ENCODE measurements around the gene MINDY1. TPM values are rescaled to one million over a fixed set of nuclear protein-coding genes. Genes with fewer than 3 reads are reported as not detected.

Gene MINDY1
- total and polyA plus RNA-seq, 2 experiments from 2014 or later = 11.5 to 35.6 TPM

DNA sequence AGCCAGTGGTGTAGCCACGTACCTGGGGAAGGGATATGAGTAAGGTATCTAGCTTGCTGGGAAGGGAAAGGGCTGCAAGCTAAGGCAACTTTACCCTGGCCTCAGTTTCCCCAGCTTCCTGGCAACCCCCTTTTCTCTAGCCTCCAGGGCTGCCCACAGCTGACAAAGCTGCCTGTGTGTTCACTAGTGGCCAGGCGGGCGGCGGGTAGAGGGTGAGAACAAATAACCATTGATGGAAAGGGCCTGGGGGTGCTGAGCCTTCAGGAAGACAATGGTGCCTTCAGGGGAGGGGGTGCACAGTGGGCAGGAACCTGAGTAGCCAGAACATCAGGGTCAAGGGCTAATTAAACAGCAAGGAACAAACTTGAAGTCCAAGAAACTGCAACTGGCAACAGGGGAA, 38.2 kb downstream of the MINDY1 start:
- peaks cover 50% of the 10 kb centered on the region for H3K36me3 ChIP-seq
- H3K4me1 ChIP-seq (ENCODE audit: low read depth) = peaks cover 31% of the 10 kb centered on the region
- H3K9me3 ChIP-seq (ENCODE audit: low read depth) = no peaks in the 10 kb centered on the region
- no peak for DNase-seq (ENCODE audit: low read depth in 1 of 2, low spot score in 1 of 2)
- TF ChIP-seq, protein P1, sequence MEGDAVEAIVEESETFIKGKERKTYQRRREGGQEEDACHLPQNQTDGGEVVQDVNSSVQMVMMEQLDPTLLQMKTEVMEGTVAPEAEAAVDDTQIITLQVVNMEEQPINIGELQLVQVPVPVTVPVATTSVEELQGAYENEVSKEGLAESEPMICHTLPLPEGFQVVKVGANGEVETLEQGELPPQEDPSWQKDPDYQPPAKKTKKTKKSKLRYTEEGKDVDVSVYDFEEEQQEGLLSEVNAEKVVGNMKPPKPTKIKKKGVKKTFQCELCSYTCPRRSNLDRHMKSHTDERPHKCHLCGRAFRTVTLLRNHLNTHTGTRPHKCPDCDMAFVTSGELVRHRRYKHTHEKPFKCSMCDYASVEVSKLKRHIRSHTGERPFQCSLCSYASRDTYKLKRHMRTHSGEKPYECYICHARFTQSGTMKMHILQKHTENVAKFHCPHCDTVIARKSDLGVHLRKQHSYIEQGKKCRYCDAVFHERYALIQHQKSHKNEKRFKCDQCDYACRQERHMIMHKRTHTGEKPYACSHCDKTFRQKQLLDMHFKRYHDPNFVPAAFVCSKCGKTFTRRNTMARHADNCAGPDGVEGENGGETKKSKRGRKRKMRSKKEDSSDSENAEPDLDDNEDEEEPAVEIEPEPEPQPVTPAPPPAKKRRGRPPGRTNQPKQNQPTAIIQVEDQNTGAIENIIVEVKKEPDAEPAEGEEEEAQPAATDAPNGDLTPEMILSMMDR (IDR thresholded peaks at IDR 0.05; ENCODE audit: low read depth, low read length) = no peak
- no peak overlapping the region for H3K27ac ChIP-seq
- H3K27me3 ChIP-seq = no peaks in the 10 kb centered on the region
- H3K4me3 ChIP-seq = no peak overlapping the region

DNA sequence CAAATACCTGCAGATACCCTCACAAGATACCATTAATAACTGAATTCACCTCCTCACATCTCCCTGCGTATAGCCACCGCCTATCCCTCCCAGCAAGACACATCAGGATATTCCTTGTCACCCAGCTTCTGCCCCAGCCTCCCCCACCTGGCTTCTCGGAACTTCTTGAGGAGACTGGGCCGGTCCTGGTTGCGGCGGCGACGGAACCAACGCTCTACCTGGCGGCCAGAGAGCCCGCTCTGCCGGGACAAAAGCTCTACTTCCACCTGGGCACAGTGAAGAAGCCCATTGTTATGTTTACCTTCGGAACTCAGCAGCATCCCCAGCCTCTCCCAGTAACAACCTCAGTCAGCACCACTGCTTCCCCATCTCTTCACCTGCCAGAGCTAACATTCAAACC, 38.8 kb downstream of the MINDY1 start:
- H3K9me3 ChIP-seq (ENCODE audit: low read depth) = no peaks in the 10 kb centered on the region
- no peaks in the 10 kb centered on the region for H3K27me3 ChIP-seq
- H3K36me3 ChIP-seq = peaks cover 55% of the 10 kb centered on the region
- TF ChIP-seq, protein P1 (IDR thresholded peaks at IDR 0.05; ENCODE audit: low read depth, low read length) = no peak
- H3K4me1 ChIP-seq (ENCODE audit: low read depth) = peaks cover 26% of the 10 kb centered on the region
- no peak overlapping the region for H3K4me3 ChIP-seq
- DNase-seq (ENCODE audit: low read depth in 1 of 2, low spot score in 1 of 2) = no peak
- H3K27ac ChIP-seq = no peak overlapping the region

DNA sequence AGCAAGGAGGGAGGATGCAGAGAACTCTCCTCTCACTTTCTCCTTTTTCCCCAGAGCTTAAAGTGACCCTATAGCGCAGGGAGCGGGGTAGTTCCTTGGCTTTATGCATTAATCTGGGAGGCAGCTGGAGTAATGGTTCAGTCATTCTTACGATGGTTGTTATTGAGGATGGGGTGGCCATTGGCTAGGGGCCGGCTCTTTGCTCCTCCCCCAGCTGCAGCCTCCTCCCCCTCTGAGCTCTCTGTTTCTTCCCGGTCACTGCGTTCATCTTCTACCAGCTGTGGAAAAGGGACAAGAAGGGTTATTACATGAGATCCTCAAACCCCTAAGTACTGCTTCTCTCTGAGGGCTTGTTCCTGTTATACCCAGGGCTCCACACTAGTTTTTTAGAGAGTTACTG, 40.7 kb downstream of the MINDY1 start:
- H3K27me3 ChIP-seq = no peaks in the 10 kb centered on the region
- TF ChIP-seq, protein P1 (IDR thresholded peaks at IDR 0.05; ENCODE audit: low read depth, low read length) = no peak
- H3K4me1 ChIP-seq (ENCODE audit: low read depth) = peaks cover 13% of the 10 kb centered on the region
- DNase-seq (ENCODE audit: low read depth in 1 of 2, low spot score in 1 of 2) = no peak
- H3K4me3 ChIP-seq = no peak overlapping the region
- H3K27ac ChIP-seq = peak overlapping the region; percentile 47
- no peaks in the 10 kb centered on the region for H3K9me3 ChIP-seq (ENCODE audit: low read depth)
- H3K36me3 ChIP-seq = peaks cover 58% of the 10 kb centered on the region

- Histone ChIP-seq H3K36me3 (peaks cover 60% of the 10 kb centered on the region), H3K27ac (peak overlapping the region; percentile 22), H3K27me3 (no peaks in the 10 kb centered on the region), H3K4me3 (no peak overlapping the region), H3K4me1 (ENCODE audit: low read depth) (peaks cover 9% of the 10 kb centered on the region), H3K9me3 (ENCODE audit: low read depth) (no peaks in the 10 kb centered on the region)
- DNase-seq (ENCODE audit: low read depth in 1 of 2, low spot score in 1 of 2) = no peak
- TF ChIP-seq, protein P1 (IDR thresholded peaks at IDR 0.05; ENCODE audit: low read depth, low read length) = no peak
These were observed 41.1 kb downstream of the MINDY1 start for GRCh38 chr1:150965605-150966004.

GRCh38 chr1:150964164-150964489, 42.6 kb downstream of the MINDY1 start:
- Histone ChIP-seq H3K27me3 (no peaks in the 10 kb centered on the region), H3K9me3 (ENCODE audit: low read depth) (no peaks in the 10 kb centered on the region), H3K4me1 (ENCODE audit: low read depth) (peaks cover 5% of the 10 kb centered on the region), H3K36me3 (peaks cover 70% of the 10 kb centered on the region), H3K27ac (peak overlapping the region; percentile 23), H3K4me3 (no peak overlapping the region)
- TF ChIP-seq, protein P1 (IDR thresholded peaks at IDR 0.05; ENCODE audit: low read depth, low read length) = no peak
- no peak for DNase-seq (ENCODE audit: low read depth in 1 of 2, low spot score in 1 of 2)

Measured in cardiac muscle cell (in vitro differentiated cells and primary cell).